Muscle layer of colon (tissue), 2 donors: Measurements from ENCODE around the gene CIAO2A.

Experiments used
- H3K27ac ChIP-seq: one replicate; pipeline ENCODE4 v1.7.0; 2013; ENCODE audit warnings: low read depth, mild to moderate bottlenecking, low read length, moderate library complexity
- H3K27me3 ChIP-seq, 2 donors: one replicate each; pipeline ENCODE4 v1.7.0; 2013; ENCODE audit warnings: low read length in 2 of 2, mild to moderate bottlenecking in 2 of 2; ENCODE audit not compliant: insufficient read depth in 2 of 2, control insufficient read depth in 1 of 2
- H3K36me3 ChIP-seq: one replicate; pipeline ENCODE4 v1.7.0; 2013; ENCODE audit warnings: mild to moderate bottlenecking, low read length; ENCODE audit not compliant: insufficient read depth
- H3K4me1 ChIP-seq: one replicate; pipeline ENCODE4 v1.7.0; 2013; ENCODE audit warnings: mild to moderate bottlenecking, low read length; ENCODE audit not compliant: insufficient read depth
- H3K4me3 ChIP-seq, 2 donors: one replicate each; pipeline ENCODE4 v1.7.0; 2013; ENCODE audit warnings: low read length in 2 of 2, low read depth in 1 of 2, mild to moderate bottlenecking in 1 of 2, moderate library complexity in 1 of 2
- H3K9ac ChIP-seq: one replicate; pipeline ENCODE4 v1.7.0; 2013; ENCODE audit warnings: low read length
- H3K9me3 ChIP-seq: one replicate; pipeline ENCODE4 v1.7.0; 2013; ENCODE audit warnings: mild to moderate bottlenecking, low read length
- donor health status: abdominal sarcoma.
- donor health status: Adenocarcinoma of cecum.

Gene CIAO2A, protein sequence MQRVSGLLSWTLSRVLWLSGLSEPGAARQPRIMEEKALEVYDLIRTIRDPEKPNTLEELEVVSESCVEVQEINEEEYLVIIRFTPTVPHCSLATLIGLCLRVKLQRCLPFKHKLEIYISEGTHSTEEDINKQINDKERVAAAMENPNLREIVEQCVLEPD

DNA sequence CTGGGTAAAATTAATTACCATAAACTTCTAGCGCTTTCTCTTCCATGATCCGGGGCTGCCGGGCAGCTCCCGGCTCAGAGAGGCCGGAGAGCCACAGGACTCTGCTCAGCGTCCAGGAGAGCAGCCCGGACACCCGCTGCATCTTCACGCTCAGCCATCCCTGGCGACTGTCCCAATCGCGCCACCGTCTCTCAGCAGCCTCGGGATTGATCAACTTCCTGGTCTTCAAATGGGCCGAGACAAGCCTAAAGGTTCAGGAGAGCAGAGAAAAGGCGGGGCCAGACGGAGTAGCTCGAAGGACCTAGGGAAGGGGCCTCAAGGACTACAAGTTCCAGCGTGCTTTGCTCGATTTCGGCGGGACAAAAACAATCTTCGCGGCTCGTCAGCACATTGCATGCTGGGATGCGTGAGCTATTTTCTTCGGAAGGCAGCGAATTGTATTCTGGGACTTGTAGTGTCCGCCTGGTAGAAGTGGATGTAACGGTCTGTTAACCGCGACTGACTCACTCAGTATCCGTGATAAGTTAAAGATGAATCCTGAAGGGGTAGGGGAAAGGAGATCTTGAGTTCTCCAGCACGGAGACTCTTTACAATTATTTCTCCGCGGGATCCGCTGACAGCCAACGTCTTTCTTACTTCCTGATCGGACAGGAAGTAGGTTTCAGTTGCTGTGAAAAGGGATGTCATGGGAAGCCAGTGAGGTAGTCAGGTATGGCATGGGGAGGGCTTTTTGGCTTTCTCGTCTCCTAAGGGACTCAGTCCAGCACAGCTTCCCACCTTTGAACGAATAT, at the start of gene CIAO2A:
CIAO2A (minus strand) TSS at position 212 of the 791 bp plus-strand sequence; CDS start at position 142, 70 bp downstream.
- Histone ChIP-seq H3K27ac (peak within 1 kb of the TSS; percentile 91), H3K27me3 (no peaks in the 10 kb centered on the region), H3K36me3 (peaks cover 7% of the 10 kb centered on the region), H3K4me3 (peak within 1 kb of the TSS; percentile 83 to 95), H3K4me1 (peaks cover 41% of the 10 kb centered on the region), H3K9ac (peak within 1 kb of the TSS; percentile 86), H3K9me3 (no peaks in the 10 kb centered on the region)

DNA sequence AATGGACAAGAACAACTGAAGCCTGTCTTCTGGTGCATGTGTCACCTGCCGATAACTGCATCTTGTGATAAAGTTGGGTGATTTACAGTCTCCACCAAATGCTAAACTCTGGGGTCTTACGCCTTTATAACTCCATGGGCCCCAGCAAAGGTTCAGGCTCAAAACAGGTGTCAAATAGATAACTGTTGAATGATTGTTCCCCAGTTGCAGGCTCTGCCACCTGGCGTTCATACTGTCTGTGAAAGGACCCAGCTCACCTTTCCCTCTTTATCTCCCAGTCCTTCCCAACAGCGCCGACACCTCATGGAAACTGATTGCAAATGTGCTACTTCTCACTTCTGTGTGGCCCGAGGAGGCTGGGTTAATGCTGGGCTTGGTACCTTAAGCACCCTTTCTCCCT, 49.6 kb upstream of the CIAO2A start:
- Histone ChIP-seq H3K27ac (no peak overlapping the region), H3K36me3 (peaks cover 26% of the 10 kb centered on the region), H3K9ac (no peak overlapping the region), H3K4me3 (no peak overlapping the region), H3K9me3 (no peaks in the 10 kb centered on the region), H3K4me1 (no peaks in the 10 kb centered on the region), H3K27me3 (no peaks in the 10 kb centered on the region)

DNA sequence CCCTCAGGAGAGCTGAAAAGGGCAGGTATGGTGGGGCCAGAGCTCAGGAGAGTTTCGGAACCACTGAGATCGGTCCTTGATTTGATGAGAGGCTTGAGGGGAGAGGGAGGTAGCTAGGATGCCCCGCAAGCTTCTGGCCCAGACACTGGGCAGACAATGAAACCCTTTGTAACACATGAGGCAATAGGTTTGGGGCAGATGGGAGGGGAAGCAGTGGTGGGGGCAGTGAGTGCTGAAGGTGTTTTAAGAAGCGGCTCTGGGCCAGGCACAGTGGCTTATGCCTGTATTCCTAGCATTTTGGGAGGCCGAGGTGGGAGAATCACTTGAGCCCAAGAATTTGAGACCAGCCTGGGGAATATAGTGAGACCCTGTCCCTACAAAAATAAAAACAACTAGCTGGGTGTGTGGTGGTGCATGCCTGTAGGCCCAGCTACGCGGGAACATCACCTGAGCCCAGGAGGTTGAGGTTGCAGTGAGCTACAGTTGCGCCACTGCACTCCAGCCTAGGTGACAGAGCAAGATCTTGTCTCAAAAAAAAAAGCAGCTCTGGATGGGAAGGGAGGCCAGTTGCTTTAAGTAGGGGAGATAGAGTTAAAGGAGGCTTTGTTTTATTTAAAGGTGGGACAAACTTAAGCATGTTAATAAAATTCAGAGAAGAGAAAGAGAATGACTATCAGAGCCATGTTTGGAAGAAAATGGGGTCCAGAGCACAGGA, 48.3 kb upstream of the CIAO2A start:
- H3K27ac ChIP-seq: no peak overlapping the region
- no peak overlapping the region for H3K9ac ChIP-seq
- no peaks in the 10 kb centered on the region for H3K4me1 ChIP-seq
- no peaks in the 10 kb centered on the region for H3K9me3 ChIP-seq
- peaks cover 39% of the 10 kb centered on the region for H3K36me3 ChIP-seq
- no peak overlapping the region for H3K4me3 ChIP-seq
- H3K27me3 ChIP-seq: no peaks in the 10 kb centered on the region

DNA sequence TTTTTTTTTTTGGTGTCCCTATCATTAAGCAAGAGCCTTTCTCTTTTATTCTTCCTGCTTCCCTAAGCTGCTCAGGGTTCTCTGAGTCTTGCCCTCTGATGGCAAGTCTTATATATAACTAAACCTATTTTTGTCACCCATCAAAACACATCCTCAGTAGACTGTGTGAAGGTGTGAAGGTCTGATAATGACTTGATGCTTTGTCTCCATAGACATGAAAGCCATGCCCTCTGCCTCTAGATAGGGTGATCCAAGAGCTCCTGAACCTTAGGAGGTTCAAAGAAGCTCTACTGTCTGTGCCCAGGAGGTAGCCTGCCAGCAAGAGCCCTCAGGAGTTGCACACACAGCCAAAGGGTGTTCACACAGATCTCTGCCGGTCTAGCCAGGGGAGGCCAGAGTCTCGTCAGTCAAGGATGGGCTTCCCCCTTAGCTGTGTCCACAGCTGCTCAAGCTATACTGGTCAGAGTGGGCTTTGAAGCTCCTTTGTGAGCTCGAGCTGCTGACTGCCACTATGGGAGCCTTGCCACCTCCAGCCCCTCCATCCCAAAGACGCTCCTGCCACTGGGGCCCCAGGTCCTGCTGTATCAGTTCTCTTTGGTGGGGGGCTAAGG, 44.8 kb upstream of the CIAO2A start:
- H3K36me3 ChIP-seq: peaks cover 50% of the 10 kb centered on the region
- H3K4me3 ChIP-seq: no peak overlapping the region
- no peaks in the 10 kb centered on the region for H3K27me3 ChIP-seq
- no peak overlapping the region for H3K9ac ChIP-seq
- peaks cover 11% of the 10 kb centered on the region for H3K4me1 ChIP-seq
- no peak overlapping the region for H3K27ac ChIP-seq
- H3K9me3 ChIP-seq: no peaks in the 10 kb centered on the region

DNA sequence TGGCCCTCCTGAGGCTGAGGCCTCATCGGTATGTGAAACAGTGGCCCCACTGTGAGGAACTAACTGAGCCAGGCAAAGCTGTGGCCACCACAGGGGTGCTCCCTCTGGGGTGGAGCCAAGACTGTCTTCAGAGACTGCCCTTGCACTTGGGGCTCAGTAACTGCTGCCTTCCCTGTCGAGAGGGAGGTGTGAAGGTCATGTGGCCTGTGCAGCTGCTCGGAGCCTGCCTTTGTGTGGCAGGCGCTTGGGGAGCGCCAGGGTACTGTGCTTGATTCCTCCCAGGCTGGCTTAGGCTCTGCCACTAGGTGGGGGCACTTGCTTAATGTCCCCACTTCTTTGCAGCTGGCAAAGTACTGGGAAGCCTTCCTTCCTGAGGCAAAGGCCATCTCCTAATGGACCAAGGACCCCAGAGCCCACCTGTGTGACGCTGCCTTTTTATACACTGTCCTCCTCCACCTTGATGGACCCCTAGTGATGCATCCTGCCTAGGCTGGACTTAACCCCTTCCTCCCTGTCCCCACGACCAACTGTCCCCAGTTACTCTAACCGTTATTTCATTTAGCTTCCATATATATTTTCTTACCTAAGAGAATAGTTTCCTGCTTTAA, 43.7 kb upstream of the CIAO2A start:
- Histone ChIP-seq H3K4me1 (peaks cover 11% of the 10 kb centered on the region), H3K27ac (no peak overlapping the region), H3K9me3 (no peaks in the 10 kb centered on the region), H3K4me3 (no peak overlapping the region), H3K27me3 (no peaks in the 10 kb centered on the region), H3K36me3 (peaks cover 56% of the 10 kb centered on the region), H3K9ac (no peak overlapping the region)

DNA sequence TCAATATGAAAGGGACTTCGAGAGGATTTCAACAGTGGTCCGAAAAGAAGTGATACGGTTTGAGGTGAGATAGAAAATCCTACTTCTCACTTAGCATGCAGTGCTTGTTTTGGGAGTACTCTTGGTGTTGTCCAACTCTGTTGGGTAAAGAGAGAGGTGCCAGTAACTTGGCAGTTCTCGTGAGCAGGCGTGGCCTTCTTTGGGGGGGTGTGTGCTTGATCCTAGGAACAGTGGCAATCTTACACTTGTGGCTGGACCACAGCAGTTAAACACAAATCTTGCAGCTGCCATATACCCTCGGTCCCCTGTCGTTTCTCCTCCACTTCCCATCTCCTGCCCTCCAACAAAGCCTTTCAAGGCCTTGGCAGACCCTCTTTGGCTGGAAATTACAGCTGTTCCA, 42.7 kb upstream of the CIAO2A start:
- H3K4me3 ChIP-seq: no peak overlapping the region
- H3K4me1 ChIP-seq: peaks cover 11% of the 10 kb centered on the region
- H3K36me3 ChIP-seq: peaks cover 59% of the 10 kb centered on the region
- H3K27ac ChIP-seq: no peak overlapping the region
- no peaks in the 10 kb centered on the region for H3K9me3 ChIP-seq
- H3K9ac ChIP-seq: no peak overlapping the region
- no peaks in the 10 kb centered on the region for H3K27me3 ChIP-seq

DNA sequence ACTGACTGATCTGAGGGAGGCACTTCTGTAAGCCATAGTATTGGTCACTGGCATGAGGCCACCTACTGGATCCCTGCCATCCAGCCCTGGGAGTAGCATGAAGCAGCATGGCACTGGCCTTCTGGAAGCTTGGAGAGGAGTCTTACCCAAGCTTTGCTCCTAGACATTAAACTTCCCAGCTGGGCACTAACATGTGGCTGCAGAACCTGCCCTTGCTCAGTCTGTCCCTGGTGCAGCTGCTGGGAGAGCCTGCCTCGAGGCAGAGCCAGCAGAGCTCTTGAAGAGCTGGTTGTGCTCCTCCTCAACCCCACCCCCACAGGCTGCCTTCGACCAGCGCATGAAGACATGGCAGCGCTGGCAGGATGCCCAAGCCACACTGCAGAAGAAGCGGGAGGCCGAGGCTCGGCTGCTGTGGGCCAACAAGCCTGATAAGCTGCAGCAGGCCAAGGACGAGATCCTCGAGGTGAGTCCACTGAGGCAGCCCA, 40.7 kb upstream of the CIAO2A start:
- Histone ChIP-seq H3K9ac (no peak overlapping the region), H3K27ac (no peak overlapping the region), H3K9me3 (no peaks in the 10 kb centered on the region), H3K4me3 (no peak overlapping the region), H3K27me3 (no peaks in the 10 kb centered on the region), H3K36me3 (peaks cover 74% of the 10 kb centered on the region), H3K4me1 (peaks cover 11% of the 10 kb centered on the region)

DNA sequence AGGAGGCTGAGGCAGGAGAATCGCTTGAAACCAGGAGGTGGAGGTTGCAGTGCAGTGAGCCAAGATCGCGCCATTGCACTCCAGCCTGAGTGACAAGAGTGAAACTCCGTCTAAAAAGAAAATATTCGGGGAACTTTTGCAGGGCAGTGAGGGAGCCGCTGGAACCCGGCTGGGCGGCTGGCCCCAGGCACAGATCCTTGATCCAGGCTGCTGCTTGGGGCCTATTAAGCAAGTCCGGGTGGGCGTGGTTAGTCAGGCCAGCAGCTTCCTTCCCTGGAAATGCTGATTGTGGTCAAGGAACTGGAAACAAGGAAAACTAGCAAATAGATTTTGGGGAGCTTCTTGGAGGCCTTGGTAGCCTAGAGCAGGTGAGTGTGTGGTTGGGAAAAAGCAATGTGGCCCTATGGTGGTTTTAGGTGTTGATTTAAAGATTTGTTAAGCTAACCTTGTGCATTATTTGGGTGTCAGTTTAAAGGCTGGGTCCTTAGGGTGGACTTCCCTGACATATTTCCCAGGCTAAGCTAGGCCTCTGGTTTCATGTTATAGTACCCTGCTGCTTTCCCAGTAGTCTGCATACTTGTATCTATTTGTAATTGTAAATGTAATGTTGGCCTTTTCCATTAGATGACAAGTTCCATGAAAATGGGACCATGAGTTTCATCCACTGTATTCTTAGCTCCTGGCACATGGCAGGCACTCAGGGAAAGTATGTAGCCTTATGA, 40.1 kb upstream of the CIAO2A start:
- Histone ChIP-seq H3K4me3 (no peak overlapping the region), H3K27ac (no peak overlapping the region), H3K9ac (no peak overlapping the region), H3K36me3 (peaks cover 78% of the 10 kb centered on the region), H3K4me1 (peaks cover 11% of the 10 kb centered on the region), H3K9me3 (no peaks in the 10 kb centered on the region), H3K27me3 (no peaks in the 10 kb centered on the region)

DNA sequence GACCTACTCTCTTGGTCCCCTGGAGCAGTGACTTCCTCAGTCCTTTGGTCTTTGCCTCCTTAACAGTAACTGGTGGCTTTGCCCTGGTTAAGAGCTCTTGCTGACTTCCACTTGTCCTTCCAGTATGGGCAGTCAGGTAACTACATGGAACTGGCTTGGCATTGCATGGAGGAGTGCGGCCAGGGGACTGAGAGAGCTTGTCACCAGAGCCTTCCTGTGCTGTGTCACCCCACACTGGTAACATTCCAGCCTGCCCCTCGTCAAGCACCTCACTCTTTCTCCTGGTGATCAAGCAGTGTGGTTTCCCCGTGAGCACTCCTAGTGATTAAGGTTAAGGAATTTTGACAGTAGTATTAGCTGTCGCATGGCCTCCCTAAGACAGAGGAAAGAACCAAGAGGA, 38.6 kb upstream of the CIAO2A start:
- Histone ChIP-seq H3K4me3 (no peak overlapping the region), H3K9me3 (no peaks in the 10 kb centered on the region), H3K9ac (no peak overlapping the region), H3K27ac (no peak overlapping the region), H3K27me3 (no peaks in the 10 kb centered on the region), H3K36me3 (peaks cover 79% of the 10 kb centered on the region), H3K4me1 (peaks cover 11% of the 10 kb centered on the region)

DNA sequence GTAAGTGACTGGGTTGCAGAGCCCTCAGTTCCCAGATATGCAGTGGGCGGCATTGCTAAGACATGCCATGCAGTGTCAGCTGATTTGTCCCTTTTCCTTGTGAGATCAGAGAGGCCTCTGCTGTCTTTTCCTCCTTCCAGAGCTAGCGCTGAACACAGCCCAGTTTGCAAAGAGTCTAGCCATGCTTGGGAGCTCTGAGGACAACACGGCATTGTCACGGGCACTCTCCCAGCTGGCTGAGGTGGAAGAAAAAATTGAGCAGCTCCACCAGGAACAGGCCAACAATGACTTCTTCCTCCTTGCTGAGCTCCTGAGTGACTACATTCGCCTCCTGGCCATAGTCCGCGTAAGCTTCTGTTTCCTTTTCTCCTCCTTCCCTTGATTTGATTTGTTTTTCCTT, 37.9 kb upstream of the CIAO2A start:
- Histone ChIP-seq H3K27ac (no peak overlapping the region), H3K4me3 (no peak overlapping the region), H3K4me1 (peaks cover 11% of the 10 kb centered on the region), H3K36me3 (peaks cover 79% of the 10 kb centered on the region), H3K9me3 (no peaks in the 10 kb centered on the region), H3K9ac (no peak overlapping the region), H3K27me3 (no peaks in the 10 kb centered on the region)
